ENCODE measurements around the gene CIDEA.

DNA sequence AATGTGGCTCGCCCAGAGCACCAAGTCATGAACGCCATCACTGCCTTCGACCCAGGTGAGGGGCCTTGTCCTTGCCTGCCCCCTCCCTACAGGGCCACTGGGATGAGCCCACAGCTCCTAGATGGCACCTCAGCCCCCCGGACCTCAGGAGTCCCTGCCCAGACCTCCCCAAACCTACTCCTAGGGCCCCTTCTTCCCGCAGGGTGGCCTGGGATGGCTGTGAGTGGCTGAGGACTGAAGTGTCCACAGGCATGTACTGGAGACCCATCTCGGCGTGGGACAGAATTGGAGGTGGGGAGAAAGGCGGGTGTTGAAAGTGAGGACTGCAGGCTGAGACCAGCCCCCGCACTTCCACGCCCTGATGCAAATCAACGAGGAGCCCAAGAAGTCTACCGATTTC lies 51.0 kb downstream of the CIDEA start:
- TF ChIP-seq TAF1 (IDR thresholded peaks at IDR 0.05; ENCODE audit: low read depth, low read length) (no peak), POLR2AphosphoS5 (IDR thresholded peaks at IDR 0.05; ENCODE audit: low read depth, low read length) (no peak), POLR2A (IDR thresholded peaks at IDR 0.05; ENCODE audit: low read depth, low read length) (no peak), PAX5 (IDR thresholded peaks at IDR 0.05; ENCODE audit: insufficient read depth, low read length, severe bottlenecking) (no peak), POU2F2 (IDR thresholded peaks at IDR 0.05; ENCODE audit: low read depth, low read length) (no peak), SPI1 (IDR thresholded peaks at IDR 0.05; ENCODE audit: low read depth, low read length) (no peak)

All from GM12891 (cell line).